GM12878 (cell line): ENCODE data around the gene LTC4S. TPM values are rescaled to one million over a fixed set of nuclear protein-coding genes. Genes with fewer than 3 reads are reported as not detected.

Source experiments
- microRNA counts: library from miRNA; unstranded; fragments of <30 nt; microRNA quantifications from one replicate; lab custom pipeline; 2016
- microRNA-seq: library from miRNA; unstranded; fragments of <30 nt; microRNA quantifications from one replicate; pipeline ENCODE4, GENCODE V29; 2018
- polyA plus RNA-seq, 11 experiments: library from polyadenylated mRNA; depleted of rRNA in 4 of 11; unstranded in 6 of 11; stranded (reverse) in 5 of 11; fragments of >200 nt; fragmentation: Nextera tagmentation in 4 of 11; fragmentation: Illumina TruSeq in 1 of 11; extraction: Ambion mirVana in 4 of 11; extraction: Trizol in 1 of 11; gene quantifications; 1 replicate in 1 of 11; 2 replicates in 10 of 11; pipeline versions ENCODE4 v1.2.1 to v1.2.3, GENCODE V29; 2011 to 2016; ENCODE audit warnings: inconsistent platforms in 2 of 11, missing spikeins in 2 of 11, low read depth in 1 of 11
- small RNA-seq: library from RNA; depleted of rRNA; stranded (forward); fragments of <200 nt; gene quantifications from one replicate; pipeline ENCODE3, GENCODE V24; 2014
- total RNA-seq, 4 experiments: library from RNA; depleted of rRNA in 3 of 4; stranded (reverse); fragments of >200 nt in 3 of 4; fragmentation: Illumina TruSeq in 1 of 4; extraction: Trizol in 1 of 4; gene quantifications; 2 replicates each; pipeline versions ENCODE4 v1.2.1 to v1.2.3, GENCODE V29; 2013 to 2021

Gene LTC4S
- total and polyA plus RNA-seq, 10 of the 15 experiments (the other 5 are each of a cell fraction or from before 2014, with no cell fraction given), result 0.78 to 3.6 (median 1.8) TPM; not detected in 5

MicroRNAs encoded within 50 kb of the gene (microRNA counts, 767-probe panel; counts per million panel counts)
- microRNA hsa-miR-1229 (lab: Ali Mortazavi, UCI), result 55.3 counts per million

Small RNA genes lying within 50 kb of the gene (microRNA-seq; reads per million reads assigned to microRNA genes)
- 6.2 reads per million, percentile 34 among the genes with 10 or more reads in this experiment for gene MIR1229

Small RNA genes lying within 50 kb of the gene (small RNA-seq; reads per million reads assigned to genes)
- not detected for gene MIR1229

Other genes with a start within 250 kb of the LTC4S start
Only the 7 nearest of the 9 such genes appear.
- gene CBY3, start 113.0 kb upstream of the LTC4S start, total RNA-seq (2014; rRNA removed), result 0.56 and 0.93 TPM in 2 replicates
- gene CBY3, start 113.0 kb upstream of the LTC4S start, total RNA-seq (2014; rRNA removed; fragmentation: Illumina TruSeq; extraction: Trizol), result not detected in 2 replicates
- not detected in 2 replicates for gene CBY3, start 113.0 kb upstream of the LTC4S start, total RNA-seq (2021)
- gene CBY3, start 113.0 kb upstream of the LTC4S start, polyA plus RNA-seq (2011; rRNA removed), result 0.10 TPM in 1 of 2 replicates, not detected in the other
- gene CBY3, start 113.0 kb upstream of the LTC4S start, polyA plus RNA-seq (2014; fragmentation: Illumina TruSeq; extraction: Trizol), result not detected in 2 replicates
- gene CBY3, start 113.0 kb upstream of the LTC4S start, polyA plus RNA-seq (2014; fragmentation: Nextera tagmentation; extraction: Ambion mirVana), result not detected
- 0.18 and 0.25 TPM in 2 replicates for gene CBY3, start 113.0 kb upstream of the LTC4S start, polyA plus RNA-seq (2014; rRNA removed)
- gene CBY3, start 113.0 kb upstream of the LTC4S start, polyA plus RNA-seq (2016; fragmentation: Nextera tagmentation; extraction: Ambion mirVana), result 1 to 10 TPM in 1 of 2 experiments, under 1 TPM in 1; 0.47 to 1.2 TPM
- 259 and 322 TPM in 2 replicates for gene CANX, start 95.0 kb upstream of the LTC4S start, total RNA-seq (2014; rRNA removed)
- gene CANX, start 95.0 kb upstream of the LTC4S start, total RNA-seq (2014; rRNA removed; fragmentation: Illumina TruSeq; extraction: Trizol), result 416 and 430 TPM in 2 replicates
- gene CANX, start 95.0 kb upstream of the LTC4S start, total RNA-seq (2021), result 550 and 555 TPM in 2 replicates
- 602 and 605 TPM in 2 replicates for gene CANX, start 95.0 kb upstream of the LTC4S start, polyA plus RNA-seq (2011; rRNA removed)
- 393 and 480 TPM in 2 replicates for gene CANX, start 95.0 kb upstream of the LTC4S start, polyA plus RNA-seq (2014; fragmentation: Illumina TruSeq; extraction: Trizol)
- 100 to 1,000 TPM in 1 of 2 experiments, 10 to 100 TPM in 1; 78.2 to 139 TPM for gene CANX, start 95.0 kb upstream of the LTC4S start, polyA plus RNA-seq (2014; fragmentation: Nextera tagmentation; extraction: Ambion mirVana)
- 261 and 326 TPM in 2 replicates for gene CANX, start 95.0 kb upstream of the LTC4S start, polyA plus RNA-seq (2014; rRNA removed)
- 100 to 1,000 TPM; 433 to 469 TPM for gene CANX, start 95.0 kb upstream of the LTC4S start, polyA plus RNA-seq (2016; fragmentation: Nextera tagmentation; extraction: Ambion mirVana)
- 9.1 and 16.4 TPM in 2 replicates for gene MAML1, start 61.2 kb upstream of the LTC4S start, total RNA-seq (2014; rRNA removed)
- gene MAML1, start 61.2 kb upstream of the LTC4S start, total RNA-seq (2014; rRNA removed; fragmentation: Illumina TruSeq; extraction: Trizol), result 7.4 and 7.9 TPM in 2 replicates
- 23.1 and 23.9 TPM in 2 replicates for gene MAML1, start 61.2 kb upstream of the LTC4S start, total RNA-seq (2021)
- gene MAML1, start 61.2 kb upstream of the LTC4S start, polyA plus RNA-seq (2011; rRNA removed), result 3.4 and 6.5 TPM in 2 replicates
- gene MAML1, start 61.2 kb upstream of the LTC4S start, polyA plus RNA-seq (2014; fragmentation: Illumina TruSeq; extraction: Trizol), result 13.8 and 17.2 TPM in 2 replicates
- 1 to 10 TPM in 1 of 2 experiments, under 1 TPM in 1; 0.42 to 1.2 TPM for gene MAML1, start 61.2 kb upstream of the LTC4S start, polyA plus RNA-seq (2014; fragmentation: Nextera tagmentation; extraction: Ambion mirVana)
- gene MAML1, start 61.2 kb upstream of the LTC4S start, polyA plus RNA-seq (2014; rRNA removed), result 19.5 and 21.1 TPM in 2 replicates
- 1 to 10 TPM; 7.0 to 7.1 TPM for gene MAML1, start 61.2 kb upstream of the LTC4S start, polyA plus RNA-seq (2016; fragmentation: Nextera tagmentation; extraction: Ambion mirVana)
- 44.7 and 46.0 TPM in 2 replicates for gene MGAT4B, start 12.9 kb downstream of the LTC4S start, total RNA-seq (2014; rRNA removed)
- gene MGAT4B, start 12.9 kb downstream of the LTC4S start, total RNA-seq (2014; rRNA removed; fragmentation: Illumina TruSeq; extraction: Trizol), result 25.2 and 34.4 TPM in 2 replicates
- gene MGAT4B, start 12.9 kb downstream of the LTC4S start, total RNA-seq (2021), result 66.2 and 82.5 TPM in 2 replicates
- 24.5 and 42.8 TPM in 2 replicates for gene MGAT4B, start 12.9 kb downstream of the LTC4S start, polyA plus RNA-seq (2011; rRNA removed)
- gene MGAT4B, start 12.9 kb downstream of the LTC4S start, polyA plus RNA-seq (2014; fragmentation: Illumina TruSeq; extraction: Trizol), result 27.2 and 33.3 TPM in 2 replicates
- gene MGAT4B, start 12.9 kb downstream of the LTC4S start, polyA plus RNA-seq (2014; fragmentation: Nextera tagmentation; extraction: Ambion mirVana), result under 1 TPM in 1 of 2 experiments, not detected in 1; 0.60 TPM
- 59.3 and 69.7 TPM in 2 replicates for gene MGAT4B, start 12.9 kb downstream of the LTC4S start, polyA plus RNA-seq (2014; rRNA removed)
- 1 to 10 TPM; 7.6 to 8.3 TPM for gene MGAT4B, start 12.9 kb downstream of the LTC4S start, polyA plus RNA-seq (2016; fragmentation: Nextera tagmentation; extraction: Ambion mirVana)
- 127 and 138 TPM in 2 replicates for gene SQSTM1, start 26.9 kb downstream of the LTC4S start, total RNA-seq (2014; rRNA removed)
- gene SQSTM1, start 26.9 kb downstream of the LTC4S start, total RNA-seq (2014; rRNA removed; fragmentation: Illumina TruSeq; extraction: Trizol), result 43.7 and 45.0 TPM in 2 replicates
- gene SQSTM1, start 26.9 kb downstream of the LTC4S start, total RNA-seq (2021), result 105 and 106 TPM in 2 replicates
- gene SQSTM1, start 26.9 kb downstream of the LTC4S start, polyA plus RNA-seq (2011; rRNA removed), result 33.6 and 53.8 TPM in 2 replicates
- gene SQSTM1, start 26.9 kb downstream of the LTC4S start, polyA plus RNA-seq (2014; fragmentation: Illumina TruSeq; extraction: Trizol), result 23.8 and 54.0 TPM in 2 replicates
- 1 to 10 TPM; 6.3 to 8.1 TPM for gene SQSTM1, start 26.9 kb downstream of the LTC4S start, polyA plus RNA-seq (2014; fragmentation: Nextera tagmentation; extraction: Ambion mirVana)
- gene SQSTM1, start 26.9 kb downstream of the LTC4S start, polyA plus RNA-seq (2014; rRNA removed), result 70.1 and 75.3 TPM in 2 replicates
- 100 to 1,000 TPM; 117 to 127 TPM for gene SQSTM1, start 26.9 kb downstream of the LTC4S start, polyA plus RNA-seq (2016; fragmentation: Nextera tagmentation; extraction: Ambion mirVana)
- gene MRNIP, start 64.8 kb downstream of the LTC4S start, total RNA-seq (2014; rRNA removed), result 16.2 and 17.7 TPM in 2 replicates
- gene MRNIP, start 64.8 kb downstream of the LTC4S start, total RNA-seq (2014; rRNA removed; fragmentation: Illumina TruSeq; extraction: Trizol), result 7.8 and 10.5 TPM in 2 replicates
- 13.3 and 17.4 TPM in 2 replicates for gene MRNIP, start 64.8 kb downstream of the LTC4S start, total RNA-seq (2021)
- 30.4 and 30.9 TPM in 2 replicates for gene MRNIP, start 64.8 kb downstream of the LTC4S start, polyA plus RNA-seq (2011; rRNA removed)
- gene MRNIP, start 64.8 kb downstream of the LTC4S start, polyA plus RNA-seq (2014; fragmentation: Illumina TruSeq; extraction: Trizol), result 9.7 and 12.3 TPM in 2 replicates
- gene MRNIP, start 64.8 kb downstream of the LTC4S start, polyA plus RNA-seq (2014; fragmentation: Nextera tagmentation; extraction: Ambion mirVana), result 10 to 100 TPM in 1 of 2 experiments, 1 to 10 TPM in 1; 2.4 to 13.6 TPM
- gene MRNIP, start 64.8 kb downstream of the LTC4S start, polyA plus RNA-seq (2014; rRNA removed), result 28.3 and 28.9 TPM in 2 replicates
- 10 to 100 TPM; 10.0 to 12.7 TPM for gene MRNIP, start 64.8 kb downstream of the LTC4S start, polyA plus RNA-seq (2016; fragmentation: Nextera tagmentation; extraction: Ambion mirVana)
- gene TBC1D9B, start 113.9 kb downstream of the LTC4S start, total RNA-seq (2014; rRNA removed), result 18.9 and 26.4 TPM in 2 replicates
- gene TBC1D9B, start 113.9 kb downstream of the LTC4S start, total RNA-seq (2014; rRNA removed; fragmentation: Illumina TruSeq; extraction: Trizol), result 31.0 and 33.1 TPM in 2 replicates
- 63.7 and 74.2 TPM in 2 replicates for gene TBC1D9B, start 113.9 kb downstream of the LTC4S start, total RNA-seq (2021)
- gene TBC1D9B, start 113.9 kb downstream of the LTC4S start, polyA plus RNA-seq (2011; rRNA removed), result 30.6 and 42.7 TPM in 2 replicates
- 25.4 and 34.2 TPM in 2 replicates for gene TBC1D9B, start 113.9 kb downstream of the LTC4S start, polyA plus RNA-seq (2014; fragmentation: Illumina TruSeq; extraction: Trizol)
- gene TBC1D9B, start 113.9 kb downstream of the LTC4S start, polyA plus RNA-seq (2014; fragmentation: Nextera tagmentation; extraction: Ambion mirVana), result 1 to 10 TPM; 4.0 to 8.3 TPM
- 61.6 and 63.0 TPM in 2 replicates for gene TBC1D9B, start 113.9 kb downstream of the LTC4S start, polyA plus RNA-seq (2014; rRNA removed)
- 10 to 100 TPM; 34.9 to 36.4 TPM for gene TBC1D9B, start 113.9 kb downstream of the LTC4S start, polyA plus RNA-seq (2016; fragmentation: Nextera tagmentation; extraction: Ambion mirVana)